ENCODE measurements around the gene BCL2. TPM values are rescaled to one million over a fixed set of nuclear protein-coding genes. Genes with fewer than 3 reads are reported as not detected.

Gene BCL2
- total RNA-seq, 1 donor from 2014 or later, result 5.2 TPM

DNA sequence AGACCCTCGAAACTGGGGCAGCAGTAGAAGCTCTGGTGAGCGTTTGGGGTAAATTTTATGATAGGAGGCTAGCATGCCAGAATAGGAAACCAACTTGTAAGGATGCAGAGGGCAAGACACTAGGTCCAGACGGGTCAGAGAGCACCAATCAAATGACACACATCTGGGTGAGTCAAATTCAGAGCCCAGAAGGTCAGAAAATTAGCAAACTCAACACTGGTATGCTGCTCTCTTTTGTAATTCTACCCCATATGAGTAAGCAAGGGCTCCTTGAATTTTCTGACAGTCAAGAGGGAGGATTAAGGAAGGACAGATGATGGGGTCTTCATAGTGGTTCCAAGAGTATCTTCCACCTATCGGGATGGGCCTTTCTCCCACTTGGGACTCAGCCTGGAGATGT is 209.8 kb downstream of the BCL2 start:
- Histone ChIP-seq H3K36me3 (ENCODE audit: control insufficient read depth, insufficient read depth, low read length) (no peaks in the 10 kb centered on the region), H3K4me3 (ENCODE audit: low read depth, low read length) (no peak overlapping the region), H3K27me3 (ENCODE audit: control insufficient read depth, insufficient read depth, low read length) (no peaks in the 10 kb centered on the region)
- no peak for TF ChIP-seq CTCF (IDR thresholded peaks at IDR 0.05; ENCODE audit: insufficient read depth, low read length, poor library complexity, severe bottlenecking)
- DNase-seq (ENCODE audit: low read depth), result no peak

DNA sequence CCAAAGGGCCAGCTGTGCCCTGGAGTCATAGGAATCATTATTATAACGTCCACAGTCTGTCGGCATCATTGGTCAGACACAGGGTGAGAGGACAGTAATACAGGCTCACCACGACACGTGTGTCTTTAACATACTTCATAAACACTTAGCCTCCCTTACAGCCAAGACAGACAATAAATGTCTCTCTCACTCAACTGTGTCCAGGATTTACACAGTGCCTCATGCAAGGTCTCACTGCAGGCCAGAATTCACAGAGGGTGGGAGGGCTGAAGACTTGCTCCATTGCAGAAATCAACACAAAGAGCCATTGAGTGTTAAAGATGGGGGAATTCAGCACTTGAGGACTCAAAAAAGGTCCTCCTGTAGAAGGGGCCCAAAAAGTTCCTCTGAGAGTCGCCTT is 210.5 kb downstream of the BCL2 start:
- TF ChIP-seq CTCF (IDR thresholded peaks at IDR 0.05; ENCODE audit: insufficient read depth, low read length, poor library complexity, severe bottlenecking), result no peak
- H3K36me3 ChIP-seq (ENCODE audit: control insufficient read depth, insufficient read depth, low read length), result no peaks in the 10 kb centered on the region
- no peak for DNase-seq (ENCODE audit: low read depth)

GRCh38 chr18:63107931-63108330 is 211.6 kb downstream of the BCL2 start:
- TF ChIP-seq CTCF (IDR thresholded peaks at IDR 0.05; ENCODE audit: insufficient read depth, low read length, poor library complexity, severe bottlenecking), result no peak
- no peak overlapping the region for H3K4me3 ChIP-seq (ENCODE audit: low read depth, low read length)
- H3K27me3 ChIP-seq (ENCODE audit: control insufficient read depth, insufficient read depth, low read length), result no peaks in the 10 kb centered on the region
- no peak for DNase-seq (ENCODE audit: low read depth)
- no peaks in the 10 kb centered on the region for H3K36me3 ChIP-seq (ENCODE audit: control insufficient read depth, insufficient read depth, low read length)

More for the DNA sequence above, 210.5 kb downstream of the BCL2 start:
- Histone ChIP-seq H3K27me3 (ENCODE audit: control insufficient read depth, insufficient read depth, low read length) (no peaks in the 10 kb centered on the region), H3K4me3 (ENCODE audit: low read depth, low read length) (no peak overlapping the region)

- Histone ChIP-seq H3K4me3 (ENCODE audit: low read depth, low read length) (no peak overlapping the region), H3K27me3 (ENCODE audit: control insufficient read depth, insufficient read depth, low read length) (no peaks in the 10 kb centered on the region), H3K36me3 (ENCODE audit: control insufficient read depth, insufficient read depth, low read length) (no peaks in the 10 kb centered on the region)
- TF ChIP-seq CTCF (IDR thresholded peaks at IDR 0.05; ENCODE audit: insufficient read depth, low read length, poor library complexity, severe bottlenecking), result no peak
- DNase-seq (ENCODE audit: low read depth), result no peak
Measured at GRCh38 chr18:63107171-63107845, 212.3 kb downstream of the BCL2 start.

DNA sequence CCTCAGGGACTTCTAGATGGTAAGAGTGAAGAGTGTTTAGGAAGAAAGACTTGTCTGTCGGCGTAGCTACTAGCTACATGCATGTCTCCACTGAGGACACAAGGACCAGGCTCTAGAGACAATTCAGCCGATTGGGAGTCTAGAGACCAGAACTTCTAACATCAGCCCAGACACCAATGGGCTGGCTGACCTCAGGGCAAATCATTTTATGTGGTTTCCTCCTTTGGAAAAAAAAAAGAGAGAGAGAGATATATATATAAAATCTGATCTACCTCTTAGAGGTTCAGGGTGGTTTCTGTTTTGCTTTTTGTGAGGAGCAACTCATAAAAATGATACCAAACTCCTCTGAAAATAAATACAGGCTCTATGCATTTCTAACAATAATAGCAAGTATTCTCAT is 212.8 kb downstream of the BCL2 start:
- no peak for TF ChIP-seq CTCF (IDR thresholded peaks at IDR 0.05; ENCODE audit: insufficient read depth, low read length, poor library complexity, severe bottlenecking)
- DNase-seq (ENCODE audit: low read depth), result no peak
- Histone ChIP-seq H3K36me3 (ENCODE audit: control insufficient read depth, insufficient read depth, low read length) (no peaks in the 10 kb centered on the region), H3K4me3 (ENCODE audit: low read depth, low read length) (no peak overlapping the region), H3K27me3 (ENCODE audit: control insufficient read depth, insufficient read depth, low read length) (no peaks in the 10 kb centered on the region)
